Measurements from ENCODE around the gene NAIF1.

Gene NAIF1

DNA sequence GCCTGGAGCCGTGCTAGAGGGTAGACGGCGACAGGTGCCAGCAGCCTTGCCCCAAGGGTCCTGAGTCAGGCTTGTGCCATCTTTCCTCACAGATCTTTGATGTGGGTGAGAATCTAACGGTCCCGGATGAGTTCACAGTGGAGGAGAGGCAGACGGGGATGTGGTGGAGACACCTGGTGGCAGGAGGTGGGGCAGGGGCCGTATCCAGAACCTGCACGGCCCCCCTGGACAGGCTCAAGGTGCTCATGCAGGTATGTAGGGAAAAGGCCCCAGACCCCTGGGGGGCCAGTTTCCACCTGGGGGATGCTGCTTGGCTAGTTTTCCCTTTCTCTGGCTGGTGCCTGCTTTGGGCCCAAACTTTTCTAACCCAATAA lies 36.5 kb upstream of the NAIF1 start:
- no peak overlapping the region for H3K27ac ChIP-seq
- no peaks in the 10 kb centered on the region for H3K9me3 ChIP-seq (ENCODE audit: low read depth, low read length)
- no peak for TF ChIP-seq POLR2AphosphoS5 (IDR thresholded peaks at IDR 0.05; ENCODE audit: borderline replicate concordance, low read depth, low read length)
- TF ChIP-seq FOXP2 (optimal IDR thresholded peaks at IDR 0.05; ENCODE audit: control extremely low read depth, extremely low read length, insufficient read depth), result no peak
- no peak for TF ChIP-seq EZH2 (IDR thresholded peaks at IDR 0.05)
- peaks cover 60% of the 10 kb centered on the region for H3K36me3 ChIP-seq (ENCODE audit: insufficient read depth, low read length)
- H3K9ac ChIP-seq (ENCODE audit: insufficient read length), result no peak overlapping the region
- DNase-seq (ENCODE audit: low read depth, low spot score), result no peak
- H3K4me3 ChIP-seq, result no peak overlapping the region

DNA sequence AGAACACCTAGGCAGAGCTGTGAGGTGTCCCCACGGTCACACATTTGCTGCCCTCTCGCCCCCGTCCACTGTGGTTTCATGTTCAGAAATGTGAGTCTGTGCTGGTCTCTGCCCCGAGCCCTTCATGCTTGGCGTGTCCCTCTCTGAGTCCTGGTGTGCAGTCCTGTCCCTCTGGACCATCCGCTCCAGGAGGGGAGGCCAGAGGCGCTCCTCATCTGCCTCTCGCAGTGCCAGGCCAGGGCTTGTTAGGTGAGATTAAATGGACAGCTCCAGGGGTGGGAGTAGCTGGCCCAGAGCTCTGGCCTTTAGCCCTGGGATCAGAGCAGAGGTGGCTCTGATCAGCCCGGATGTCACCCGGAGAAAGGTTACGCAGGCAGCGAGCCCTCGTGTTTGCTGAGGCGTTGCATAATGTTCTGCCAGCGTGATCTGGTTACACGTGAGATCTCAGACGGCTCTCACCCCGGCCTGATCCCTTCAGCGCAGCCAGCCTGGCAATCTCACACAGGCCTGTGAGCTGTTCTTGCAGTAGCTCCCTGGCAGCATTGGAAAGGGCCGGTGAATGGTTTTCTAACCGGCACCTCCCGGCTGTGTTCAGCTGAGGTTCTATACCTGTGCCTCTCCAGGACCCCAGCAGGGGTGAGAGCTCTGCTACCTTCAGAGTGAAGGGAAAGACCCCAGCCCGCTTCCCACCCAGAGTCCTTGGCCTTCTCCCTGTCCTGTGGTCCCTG lies 35.9 kb upstream of the NAIF1 start:
- Histone ChIP-seq H3K27ac (no peak overlapping the region), H3K9ac (ENCODE audit: insufficient read length) (no peak overlapping the region), H3K36me3 (ENCODE audit: insufficient read depth, low read length) (peaks cover 59% of the 10 kb centered on the region), H3K9me3 (ENCODE audit: low read depth, low read length) (no peaks in the 10 kb centered on the region), H3K4me3 (no peak overlapping the region)
- no peak for TF ChIP-seq POLR2AphosphoS5 (IDR thresholded peaks at IDR 0.05; ENCODE audit: borderline replicate concordance, low read depth, low read length)
- TF ChIP-seq FOXP2 (optimal IDR thresholded peaks at IDR 0.05; ENCODE audit: control extremely low read depth, extremely low read length, insufficient read depth), result no peak
- TF ChIP-seq EZH2 (IDR thresholded peaks at IDR 0.05), result no peak
- DNase-seq (ENCODE audit: low read depth, low spot score), result no peak

DNA sequence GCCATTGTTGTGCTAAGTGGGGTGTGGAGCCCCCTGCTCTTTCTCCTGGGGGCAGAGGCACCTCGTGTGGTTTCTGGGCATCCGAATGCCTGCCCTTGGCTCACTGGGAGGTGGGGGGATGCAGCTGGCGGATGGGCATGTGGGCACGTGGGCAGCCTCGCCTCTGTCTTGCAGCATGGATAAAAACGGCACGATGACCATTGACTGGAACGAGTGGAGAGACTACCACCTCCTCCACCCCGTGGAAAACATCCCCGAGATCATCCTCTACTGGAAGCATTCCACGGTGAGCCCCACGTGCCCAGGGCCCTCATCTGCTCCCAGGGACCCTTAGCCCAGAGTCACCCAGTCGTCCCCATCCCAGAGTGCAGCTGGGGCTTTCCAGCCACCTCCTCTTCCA lies 35.1 kb upstream of the NAIF1 start:
- no peaks in the 10 kb centered on the region for H3K9me3 ChIP-seq (ENCODE audit: low read depth, low read length)
- peaks cover 51% of the 10 kb centered on the region for H3K36me3 ChIP-seq (ENCODE audit: insufficient read depth, low read length)
- no peak for DNase-seq (ENCODE audit: low read depth, low spot score)
- H3K4me3 ChIP-seq, result no peak overlapping the region
- no peak overlapping the region for H3K27ac ChIP-seq
- no peak overlapping the region for H3K9ac ChIP-seq (ENCODE audit: insufficient read length)
- TF ChIP-seq EZH2 (IDR thresholded peaks at IDR 0.05), result no peak
- no peak for TF ChIP-seq POLR2AphosphoS5 (IDR thresholded peaks at IDR 0.05; ENCODE audit: borderline replicate concordance, low read depth, low read length)
- no peak for TF ChIP-seq FOXP2 (optimal IDR thresholded peaks at IDR 0.05; ENCODE audit: control extremely low read depth, extremely low read length, insufficient read depth)

DNA sequence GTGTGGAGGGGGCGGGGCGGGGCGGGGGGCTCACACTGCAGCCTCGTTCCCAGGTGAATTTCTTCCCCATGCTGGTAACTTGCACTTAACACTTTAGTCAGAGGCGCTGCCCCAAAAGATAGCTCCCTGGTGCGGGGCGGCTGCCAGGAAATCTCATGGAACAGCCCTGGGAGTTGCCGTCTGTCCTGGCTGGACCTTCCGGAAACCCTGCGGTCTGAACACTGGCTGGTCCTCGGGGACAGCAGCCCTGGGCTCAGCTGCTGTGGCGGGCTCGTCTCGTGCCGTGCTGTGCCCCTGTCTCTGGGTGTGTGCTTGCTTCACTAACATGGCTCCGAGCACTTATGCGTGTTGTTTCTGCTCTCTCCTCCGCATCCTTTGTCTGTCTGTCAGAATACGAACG lies 34.6 kb upstream of the NAIF1 start:
- TF ChIP-seq FOXP2 (optimal IDR thresholded peaks at IDR 0.05; ENCODE audit: control extremely low read depth, extremely low read length, insufficient read depth) (no peak), POLR2AphosphoS5 (IDR thresholded peaks at IDR 0.05; ENCODE audit: borderline replicate concordance, low read depth, low read length) (no peak), EZH2 (IDR thresholded peaks at IDR 0.05) (no peak)
- Histone ChIP-seq H3K27ac (no peak overlapping the region), H3K36me3 (ENCODE audit: insufficient read depth, low read length) (peaks cover 46% of the 10 kb centered on the region), H3K4me3 (no peak overlapping the region), H3K9me3 (ENCODE audit: low read depth, low read length) (no peaks in the 10 kb centered on the region), H3K9ac (ENCODE audit: insufficient read length) (no peak overlapping the region)
- DNase-seq (ENCODE audit: low read depth, low spot score), result no peak

DNA sequence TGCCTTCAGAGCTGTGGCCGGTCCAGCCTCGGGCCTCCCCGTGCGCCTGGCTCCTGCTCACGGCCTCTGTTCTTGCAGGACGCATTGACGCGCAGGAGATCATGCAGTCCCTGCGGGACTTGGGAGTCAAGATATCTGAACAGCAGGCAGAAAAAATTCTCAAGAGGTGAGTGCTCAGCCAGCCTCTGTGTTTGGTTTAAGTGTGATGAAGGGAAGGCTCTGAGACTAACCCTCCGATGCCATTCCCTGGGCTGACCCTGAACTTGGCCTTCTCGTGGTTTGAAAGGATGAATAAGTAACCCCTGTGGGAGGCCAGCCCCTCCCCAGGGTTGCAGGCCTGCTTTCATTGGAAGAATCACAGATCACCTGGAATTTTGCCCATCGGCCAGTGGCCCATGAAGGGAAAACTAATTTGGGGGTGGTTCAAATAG lies 34.1 kb upstream of the NAIF1 start:
- DNase-seq (ENCODE audit: low read depth, low spot score), result no peak
- Histone ChIP-seq H3K27ac (no peak overlapping the region), H3K4me3 (no peak overlapping the region), H3K9ac (ENCODE audit: insufficient read length) (no peak overlapping the region), H3K9me3 (ENCODE audit: low read depth, low read length) (no peaks in the 10 kb centered on the region), H3K36me3 (ENCODE audit: insufficient read depth, low read length) (peaks cover 41% of the 10 kb centered on the region; the same call in 1 of the 2 replicates)
- TF ChIP-seq EZH2 (IDR thresholded peaks at IDR 0.05) (no peak), FOXP2 (optimal IDR thresholded peaks at IDR 0.05; ENCODE audit: control extremely low read depth, extremely low read length, insufficient read depth) (no peak), POLR2AphosphoS5 (IDR thresholded peaks at IDR 0.05; ENCODE audit: borderline replicate concordance, low read depth, low read length) (no peak)

DNA sequence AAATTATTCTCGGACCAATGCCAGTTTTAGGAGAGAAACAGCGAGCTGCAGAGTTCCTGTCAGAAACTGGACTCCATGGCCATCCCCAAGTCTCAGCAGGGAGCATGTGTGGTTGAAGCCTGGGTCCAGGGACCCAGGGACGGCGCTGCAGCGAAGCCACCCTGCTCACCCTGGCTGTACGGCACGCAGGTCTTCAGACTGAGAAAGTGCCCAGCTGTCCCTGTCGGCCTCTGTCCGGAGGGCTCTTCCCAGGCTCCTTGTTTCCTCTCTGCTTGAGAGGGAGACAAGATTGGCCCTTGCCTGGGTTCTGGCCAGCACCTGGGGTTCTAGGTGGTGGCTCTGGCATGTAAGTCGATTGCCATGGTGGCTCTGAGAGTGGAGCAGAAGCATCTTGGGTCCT lies 33.5 kb upstream of the NAIF1 start:
- TF ChIP-seq EZH2 (IDR thresholded peaks at IDR 0.05) (no peak), FOXP2 (optimal IDR thresholded peaks at IDR 0.05; ENCODE audit: control extremely low read depth, extremely low read length, insufficient read depth) (no peak), POLR2AphosphoS5 (IDR thresholded peaks at IDR 0.05; ENCODE audit: borderline replicate concordance, low read depth, low read length) (no peak)
- H3K4me3 ChIP-seq, result no peak overlapping the region
- H3K27ac ChIP-seq, result no peak overlapping the region
- peaks cover 35% of the 10 kb centered on the region; the same call in 1 of the 2 replicates for H3K36me3 ChIP-seq (ENCODE audit: insufficient read depth, low read length)
- DNase-seq (ENCODE audit: low read depth, low spot score), result no peak
- no peak overlapping the region for H3K9ac ChIP-seq (ENCODE audit: insufficient read length)
- H3K9me3 ChIP-seq (ENCODE audit: low read depth, low read length), result no peaks in the 10 kb centered on the region

DNA sequence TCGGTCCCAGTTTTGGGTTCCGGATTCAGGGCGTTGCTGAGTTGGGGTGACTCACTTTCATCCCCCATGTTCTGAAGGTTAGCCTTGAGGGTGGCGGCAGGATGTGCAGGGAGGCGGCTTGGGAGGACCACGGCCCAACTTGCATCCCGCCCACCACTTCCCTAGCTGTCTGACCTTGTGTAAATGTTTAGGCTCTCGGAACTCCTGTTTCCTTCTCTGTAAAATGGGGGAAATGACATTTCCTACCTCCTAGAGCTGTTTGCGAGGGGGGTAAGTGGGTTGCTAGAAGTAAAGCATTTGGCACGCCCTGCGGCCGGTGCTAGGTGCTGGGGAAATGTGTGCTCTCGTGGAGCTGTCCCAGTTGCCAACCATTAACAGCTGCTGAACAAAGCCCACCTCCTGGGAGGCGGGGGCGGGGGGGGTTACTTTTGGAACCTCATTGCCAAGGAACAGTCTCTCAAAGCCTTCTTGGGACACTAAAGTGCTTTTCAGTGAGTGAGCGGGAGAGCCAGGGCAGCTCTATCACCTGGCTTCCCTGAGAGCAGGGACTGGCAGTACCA lies 32.9 kb upstream of the NAIF1 start:
- TF ChIP-seq EZH2 (IDR thresholded peaks at IDR 0.05) (no peak), FOXP2 (optimal IDR thresholded peaks at IDR 0.05; ENCODE audit: control extremely low read depth, extremely low read length, insufficient read depth) (no peak), POLR2AphosphoS5 (IDR thresholded peaks at IDR 0.05; ENCODE audit: borderline replicate concordance, low read depth, low read length) (no peak)
- no peaks in the 10 kb centered on the region for H3K9me3 ChIP-seq (ENCODE audit: low read depth, low read length)
- no peak overlapping the region for H3K4me3 ChIP-seq
- H3K27ac ChIP-seq, result no peak overlapping the region
- peaks cover 33% of the 10 kb centered on the region; the same call in 1 of the 2 replicates for H3K36me3 ChIP-seq (ENCODE audit: insufficient read depth, low read length)
- H3K9ac ChIP-seq (ENCODE audit: insufficient read length), result no peak overlapping the region
- no peak for DNase-seq (ENCODE audit: low read depth, low spot score)

DNA sequence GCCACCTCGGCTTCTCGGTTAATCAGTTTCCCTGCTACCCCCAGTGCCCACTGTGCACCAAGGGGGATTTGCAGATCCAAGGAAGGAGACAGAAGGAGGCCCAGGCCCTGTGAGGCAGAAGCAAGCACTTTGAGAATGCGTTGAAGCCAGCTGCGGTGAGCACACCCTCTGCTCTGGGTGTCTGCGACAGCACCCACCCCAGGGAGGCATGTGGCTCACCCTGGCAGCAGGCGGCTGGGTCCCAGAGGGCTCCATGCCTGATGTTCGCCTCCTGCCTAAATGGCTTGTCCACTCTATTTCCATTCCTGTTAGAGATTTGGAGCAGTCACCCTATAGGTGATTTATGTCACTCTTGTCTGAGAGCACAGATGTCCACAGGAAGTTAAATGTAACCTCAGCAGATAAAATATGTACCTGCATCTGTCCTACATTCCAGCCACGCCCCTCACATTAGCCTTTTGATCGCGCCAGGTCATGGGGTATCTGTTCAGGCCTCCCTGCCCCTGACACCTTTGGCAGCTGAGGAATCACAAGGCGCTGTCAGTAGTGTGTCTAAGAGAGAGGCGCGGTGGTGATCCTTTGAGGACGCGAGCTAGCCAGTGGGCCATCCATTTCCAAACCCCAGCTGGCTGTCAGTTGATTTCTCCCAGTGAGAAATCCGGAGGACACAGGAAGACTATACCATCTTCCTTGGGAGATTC lies 32.3 kb upstream of the NAIF1 start:
- DNase-seq (ENCODE audit: low read depth, low spot score), result no peak
- H3K9me3 ChIP-seq (ENCODE audit: low read depth, low read length), result no peaks in the 10 kb centered on the region
- no peak overlapping the region for H3K9ac ChIP-seq (ENCODE audit: insufficient read length)
- no peak overlapping the region for H3K4me3 ChIP-seq
- H3K36me3 ChIP-seq (ENCODE audit: insufficient read depth, low read length), result peaks cover 32% of the 10 kb centered on the region; the same call in 1 of the 2 replicates
- no peak overlapping the region for H3K27ac ChIP-seq
- TF ChIP-seq EZH2 (IDR thresholded peaks at IDR 0.05), result no peak
- no peak for TF ChIP-seq FOXP2 (optimal IDR thresholded peaks at IDR 0.05; ENCODE audit: control extremely low read depth, extremely low read length, insufficient read depth)
- TF ChIP-seq POLR2AphosphoS5 (IDR thresholded peaks at IDR 0.05; ENCODE audit: borderline replicate concordance, low read depth, low read length), result no peak
